A549 (cell line): ENCODE results near the gene PLXND1.

ENCODE experiments used
- CTCF ChIP-seq: fragments of >200 bp; sonication (Bioruptor Twin); formaldehyde crosslinking; IDR thresholded peaks from 3 replicates; pipeline ENCODE4 v1.5.1; 2016
- NR3C1 ChIP-seq: fragments of >200 bp; sonication (Bioruptor Twin); formaldehyde crosslinking; IDR thresholded peaks from 3 replicates; pipeline ENCODE4 v1.6.1; 2017
- TFCP2L1 ChIP-seq: fragments of 250-450 bp; sonication (Bioruptor Pico); IDR thresholded peaks from 2 replicates; pipeline ENCODE4 v1.5.0; 2021; ENCODE audit warnings: mild to moderate bottlenecking
- TF ChIP-seq, protein P1 (sequence below): fragments of 200-600 bp; sonication (generic); IDR thresholded peaks from 2 replicates; pipeline ENCODE4 v1.6.1; 2016; ENCODE audit warnings: antibody characterized with exemption, mild to moderate bottlenecking, moderate library complexity
- TF ChIP-seq, protein P2 (sequence below): IDR thresholded peaks from 2 replicates; pipeline ENCODE4 v1.6.1; 2012; ENCODE audit warnings: low read depth, borderline replicate concordance

DNA sequence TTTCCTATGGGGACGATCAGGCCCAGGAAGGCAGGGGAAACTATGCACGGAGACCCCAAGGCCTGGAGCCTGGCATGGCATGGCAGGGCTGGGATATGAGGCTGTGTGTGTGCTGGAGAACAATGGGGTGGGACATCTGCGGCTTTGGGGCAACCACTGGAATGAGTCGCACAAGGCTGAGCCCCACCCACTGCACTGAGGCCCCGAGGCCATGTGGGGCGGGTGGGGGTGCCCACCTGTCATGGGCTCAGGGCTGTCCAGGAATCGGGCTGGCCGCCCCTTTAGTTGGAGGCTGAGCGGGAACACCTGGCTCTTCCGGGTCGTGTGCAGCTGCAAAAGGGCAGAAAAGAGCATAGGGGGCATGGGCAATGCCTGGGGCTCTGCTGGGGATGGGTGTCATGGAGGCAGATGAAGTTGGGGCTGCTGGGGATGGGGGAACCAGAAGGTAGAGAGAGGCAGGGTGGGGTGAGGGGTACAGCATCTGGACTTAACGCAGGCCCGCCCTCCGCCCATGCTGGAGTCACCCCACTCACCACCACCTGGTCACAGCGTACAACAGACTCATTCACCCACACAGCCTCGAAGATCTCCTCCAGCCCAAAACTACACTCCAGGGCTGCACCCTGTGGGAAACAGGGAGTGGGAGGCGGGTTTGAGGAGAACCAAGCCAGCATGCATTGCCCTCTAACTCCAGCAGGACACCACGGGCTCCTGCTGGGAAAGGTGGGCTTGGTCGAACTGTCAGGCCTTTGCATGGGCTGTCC lies 31.1 kb downstream of the PLXND1 start:
- TF ChIP-seq CTCF (no peak), NR3C1 (no peak), TFCP2L1 (CRISPR knock-in tag) (no peak)
- TF ChIP-seq, protein P1, sequence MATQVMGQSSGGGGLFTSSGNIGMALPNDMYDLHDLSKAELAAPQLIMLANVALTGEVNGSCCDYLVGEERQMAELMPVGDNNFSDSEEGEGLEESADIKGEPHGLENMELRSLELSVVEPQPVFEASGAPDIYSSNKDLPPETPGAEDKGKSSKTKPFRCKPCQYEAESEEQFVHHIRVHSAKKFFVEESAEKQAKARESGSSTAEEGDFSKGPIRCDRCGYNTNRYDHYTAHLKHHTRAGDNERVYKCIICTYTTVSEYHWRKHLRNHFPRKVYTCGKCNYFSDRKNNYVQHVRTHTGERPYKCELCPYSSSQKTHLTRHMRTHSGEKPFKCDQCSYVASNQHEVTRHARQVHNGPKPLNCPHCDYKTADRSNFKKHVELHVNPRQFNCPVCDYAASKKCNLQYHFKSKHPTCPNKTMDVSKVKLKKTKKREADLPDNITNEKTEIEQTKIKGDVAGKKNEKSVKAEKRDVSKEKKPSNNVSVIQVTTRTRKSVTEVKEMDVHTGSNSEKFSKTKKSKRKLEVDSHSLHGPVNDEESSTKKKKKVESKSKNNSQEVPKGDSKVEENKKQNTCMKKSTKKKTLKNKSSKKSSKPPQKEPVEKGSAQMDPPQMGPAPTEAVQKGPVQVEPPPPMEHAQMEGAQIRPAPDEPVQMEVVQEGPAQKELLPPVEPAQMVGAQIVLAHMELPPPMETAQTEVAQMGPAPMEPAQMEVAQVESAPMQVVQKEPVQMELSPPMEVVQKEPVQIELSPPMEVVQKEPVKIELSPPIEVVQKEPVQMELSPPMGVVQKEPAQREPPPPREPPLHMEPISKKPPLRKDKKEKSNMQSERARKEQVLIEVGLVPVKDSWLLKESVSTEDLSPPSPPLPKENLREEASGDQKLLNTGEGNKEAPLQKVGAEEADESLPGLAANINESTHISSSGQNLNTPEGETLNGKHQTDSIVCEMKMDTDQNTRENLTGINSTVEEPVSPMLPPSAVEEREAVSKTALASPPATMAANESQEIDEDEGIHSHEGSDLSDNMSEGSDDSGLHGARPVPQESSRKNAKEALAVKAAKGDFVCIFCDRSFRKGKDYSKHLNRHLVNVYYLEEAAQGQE: no peak
- TF ChIP-seq, protein P2, sequence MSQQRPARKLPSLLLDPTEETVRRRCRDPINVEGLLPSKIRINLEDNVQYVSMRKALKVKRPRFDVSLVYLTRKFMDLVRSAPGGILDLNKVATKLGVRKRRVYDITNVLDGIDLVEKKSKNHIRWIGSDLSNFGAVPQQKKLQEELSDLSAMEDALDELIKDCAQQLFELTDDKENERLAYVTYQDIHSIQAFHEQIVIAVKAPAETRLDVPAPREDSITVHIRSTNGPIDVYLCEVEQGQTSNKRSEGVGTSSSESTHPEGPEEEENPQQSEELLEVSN: no peak
